GM21576 (cell line): ENCODE data around the gene DMAC2L.
A peak's percentile ranks its signal among the peaks of the same experiment; 100 is the strongest.

Source experiments
- ATAC-seq: cut with Tn5 transposase; IDR thresholded peaks from one replicate; pipeline ENCODE4 v1.9.1; 2021; ENCODE audit warnings: mild to moderate bottlenecking, moderate library complexity; ENCODE audit not compliant: unreplicated experiment

The DMAC2L gene

GRCh38 chr14:50321009-50321660, 9.0 kb downstream of the DMAC2L start:
- ATAC-seq: peak; percentile 87

GRCh38 chr14:50331596-50331995, 19.5 kb downstream of the DMAC2L start:
- ATAC-seq: no peak

- no peak for ATAC-seq
Measured at GRCh38 chr14:50333014-50333509, 20.9 kb downstream of the DMAC2L start.

- ATAC-seq: no peak
Measured at GRCh38 chr14:50334211-50334610, 22.1 kb downstream of the DMAC2L start.

- no peak for ATAC-seq
Measured at GRCh38 chr14:50335389-50335788, 23.3 kb downstream of the DMAC2L start.

GRCh38 chr14:50335989-50336824, 24.1 kb downstream of the DMAC2L start:
- no peak for ATAC-seq

GRCh38 chr14:50338587-50338986, 26.5 kb downstream of the DMAC2L start:
- no peak for ATAC-seq

GRCh38 chr14:50339178-50339804, 27.2 kb downstream of the DMAC2L start:
- ATAC-seq: no peak

GRCh38 chr14:50340045-50340444, 27.9 kb downstream of the DMAC2L start:
- ATAC-seq: no peak

GRCh38 chr14:50340963-50341362, 28.8 kb downstream of the DMAC2L start:
- ATAC-seq: no peak

- peak; percentile 48 for ATAC-seq
Measured at GRCh38 chr14:50342221-50343078, 30.3 kb downstream of the DMAC2L start.

GRCh38 chr14:50343434-50343833, 31.3 kb downstream of the DMAC2L start:
- no peak for ATAC-seq

GRCh38 chr14:50344116-50344775, 32.1 kb downstream of the DMAC2L start:
- ATAC-seq: peak; percentile 76

GRCh38 chr14:50344876-50345563, 32.9 kb downstream of the DMAC2L start:
- ATAC-seq: no peak

- no peak for ATAC-seq
Measured at GRCh38 chr14:50345846-50346422, 33.8 kb downstream of the DMAC2L start.

GRCh38 chr14:50347521-50347920, 35.4 kb downstream of the DMAC2L start:
- ATAC-seq: no peak

- ATAC-seq: no peak
Measured at GRCh38 chr14:50348933-50349332, 36.8 kb downstream of the DMAC2L start.

- no peak for ATAC-seq
Measured at GRCh38 chr14:50350975-50351374, 38.9 kb downstream of the DMAC2L start.

- no peak for ATAC-seq
Measured at GRCh38 chr14:50352584-50352983, 40.5 kb downstream of the DMAC2L start.
